ENCODE results near the gene C7orf25.

C7orf25 gene

GRCh38 chr7:42928754-42929153 is 16.9 kb upstream of the C7orf25 start:
- Histone ChIP-seq H3K79me2 (ENCODE audit: insufficient read depth, low read depth) (peaks cover 90% of the 10 kb centered on the region), H3K27me3 (ENCODE audit: insufficient read depth, low read depth) (no peaks in the 10 kb centered on the region), H4K20me1 (ENCODE audit: insufficient read depth) (peaks cover 27% of the 10 kb centered on the region), H3K9ac (no peak overlapping the region), H3K27ac (no peak overlapping the region), H3K4me2 (peak overlapping the region; percentile 65; the same call in 1 of the 2 replicates), H3K36me3 (ENCODE audit: insufficient read depth) (peaks cover 8% of the 10 kb centered on the region; the same call in 1 of the 2 replicates), H3K4me1 (ENCODE audit: low read depth, poor library complexity, severe bottlenecking) (peaks cover 72% of the 10 kb centered on the region), H2AFZ (ENCODE audit: low read depth) (no peak overlapping the region), H3K4me3 (IDR thresholded peaks at IDR 0.05; ENCODE audit: insufficient read depth, low read depth, low read length) (no peak overlapping the region)
- TF ChIP-seq, protein P1, sequence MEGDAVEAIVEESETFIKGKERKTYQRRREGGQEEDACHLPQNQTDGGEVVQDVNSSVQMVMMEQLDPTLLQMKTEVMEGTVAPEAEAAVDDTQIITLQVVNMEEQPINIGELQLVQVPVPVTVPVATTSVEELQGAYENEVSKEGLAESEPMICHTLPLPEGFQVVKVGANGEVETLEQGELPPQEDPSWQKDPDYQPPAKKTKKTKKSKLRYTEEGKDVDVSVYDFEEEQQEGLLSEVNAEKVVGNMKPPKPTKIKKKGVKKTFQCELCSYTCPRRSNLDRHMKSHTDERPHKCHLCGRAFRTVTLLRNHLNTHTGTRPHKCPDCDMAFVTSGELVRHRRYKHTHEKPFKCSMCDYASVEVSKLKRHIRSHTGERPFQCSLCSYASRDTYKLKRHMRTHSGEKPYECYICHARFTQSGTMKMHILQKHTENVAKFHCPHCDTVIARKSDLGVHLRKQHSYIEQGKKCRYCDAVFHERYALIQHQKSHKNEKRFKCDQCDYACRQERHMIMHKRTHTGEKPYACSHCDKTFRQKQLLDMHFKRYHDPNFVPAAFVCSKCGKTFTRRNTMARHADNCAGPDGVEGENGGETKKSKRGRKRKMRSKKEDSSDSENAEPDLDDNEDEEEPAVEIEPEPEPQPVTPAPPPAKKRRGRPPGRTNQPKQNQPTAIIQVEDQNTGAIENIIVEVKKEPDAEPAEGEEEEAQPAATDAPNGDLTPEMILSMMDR (conservative IDR thresholded peaks at IDR 0.05; ENCODE audit: low read depth, low read length) = no peak

GRCh38 chr7:42926204-42926603 is 14.3 kb upstream of the C7orf25 start:
- Histone ChIP-seq H3K4me1 (ENCODE audit: low read depth, poor library complexity, severe bottlenecking) (peaks cover 83% of the 10 kb centered on the region), H3K36me3 (ENCODE audit: insufficient read depth) (peaks cover 31% of the 10 kb centered on the region; the same call in 1 of the 2 replicates), H2AFZ (ENCODE audit: low read depth) (no peak overlapping the region), H3K27me3 (ENCODE audit: insufficient read depth, low read depth) (no peaks in the 10 kb centered on the region), H3K79me2 (ENCODE audit: insufficient read depth, low read depth) (peaks cover 66% of the 10 kb centered on the region), H4K20me1 (ENCODE audit: insufficient read depth) (peaks cover 27% of the 10 kb centered on the region), H3K9ac (no peak overlapping the region), H3K4me2 (no peak overlapping the region), H3K27ac (no peak overlapping the region), H3K4me3 (IDR thresholded peaks at IDR 0.05; ENCODE audit: insufficient read depth, low read depth, low read length) (no peak overlapping the region)
- TF ChIP-seq, protein P1 (conservative IDR thresholded peaks at IDR 0.05; ENCODE audit: low read depth, low read length) = no peak

DNA sequence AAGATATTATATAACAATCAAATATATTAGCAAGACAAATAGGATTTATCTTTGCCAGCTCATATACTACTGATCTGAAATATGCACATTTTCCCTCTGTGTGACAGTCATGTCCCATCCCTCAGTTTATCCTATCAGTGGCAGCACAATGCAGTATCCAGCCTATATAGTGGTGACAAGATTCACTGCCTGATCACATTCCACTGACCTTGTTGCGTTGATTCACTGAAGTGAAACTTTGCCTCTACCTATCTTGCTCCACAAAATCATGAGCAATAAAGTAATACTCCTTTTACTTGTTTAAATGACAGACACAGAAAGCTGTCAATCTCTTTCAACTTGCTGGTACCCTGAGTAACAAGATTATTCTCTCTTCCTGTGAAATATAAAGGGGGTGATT is 13.8 kb upstream of the C7orf25 start:
- H4K20me1 ChIP-seq (ENCODE audit: insufficient read depth) = peaks cover 23% of the 10 kb centered on the region
- no peak overlapping the region for H3K4me3 ChIP-seq (IDR thresholded peaks at IDR 0.05; ENCODE audit: insufficient read depth, low read depth, low read length)
- H3K36me3 ChIP-seq (ENCODE audit: insufficient read depth) = peaks cover 32% of the 10 kb centered on the region; the same call in 1 of the 2 replicates
- no peak overlapping the region for H3K9ac ChIP-seq
- no peak overlapping the region for H3K4me2 ChIP-seq
- H3K27ac ChIP-seq = no peak overlapping the region
- TF ChIP-seq, protein P1 (conservative IDR thresholded peaks at IDR 0.05; ENCODE audit: low read depth, low read length) = no peak
- no peak overlapping the region for H2AFZ ChIP-seq (ENCODE audit: low read depth)
- peaks cover 60% of the 10 kb centered on the region for H3K79me2 ChIP-seq (ENCODE audit: insufficient read depth, low read depth)
- peaks cover 82% of the 10 kb centered on the region for H3K4me1 ChIP-seq (ENCODE audit: low read depth, poor library complexity, severe bottlenecking)
- no peaks in the 10 kb centered on the region for H3K27me3 ChIP-seq (ENCODE audit: insufficient read depth, low read depth)

DNA sequence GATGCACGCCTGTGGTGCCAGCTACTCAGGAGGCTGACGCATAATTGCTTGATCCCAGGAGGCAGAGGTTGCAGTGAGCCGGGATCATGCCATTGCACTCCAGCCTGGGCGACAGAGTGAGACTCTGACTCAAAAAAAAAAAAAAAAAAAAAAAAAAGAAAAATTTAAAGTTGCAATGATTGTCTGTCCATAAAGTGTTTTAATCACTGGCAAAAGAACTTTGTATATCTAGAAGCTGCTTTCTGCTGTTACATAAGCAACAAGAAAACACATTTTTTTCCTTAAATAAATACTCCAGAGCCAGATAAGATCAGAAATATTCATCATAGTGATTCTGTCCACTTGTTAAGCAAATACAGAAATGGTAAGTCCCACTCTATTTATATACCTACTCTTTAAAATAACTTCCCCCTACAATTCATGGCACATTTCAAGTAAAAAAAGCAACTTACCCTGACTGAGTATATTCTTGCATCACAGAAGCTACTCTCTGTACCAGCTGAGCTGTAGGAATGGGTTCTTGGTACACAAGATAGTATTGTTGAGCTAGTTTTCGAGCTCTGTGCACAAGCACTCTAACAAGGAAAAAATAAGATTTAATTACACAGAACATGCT is 12.5 kb upstream of the C7orf25 start:
- H3K79me2 ChIP-seq (ENCODE audit: insufficient read depth, low read depth) = peaks cover 47% of the 10 kb centered on the region
- peaks cover 32% of the 10 kb centered on the region; the same call in 1 of the 2 replicates for H3K36me3 ChIP-seq (ENCODE audit: insufficient read depth)
- H3K4me3 ChIP-seq (IDR thresholded peaks at IDR 0.05; ENCODE audit: insufficient read depth, low read depth, low read length) = no peak overlapping the region
- no peaks in the 10 kb centered on the region for H3K27me3 ChIP-seq (ENCODE audit: insufficient read depth, low read depth)
- peaks cover 12% of the 10 kb centered on the region for H4K20me1 ChIP-seq (ENCODE audit: insufficient read depth)
- H2AFZ ChIP-seq (ENCODE audit: low read depth) = no peak overlapping the region
- H3K27ac ChIP-seq = no peak overlapping the region
- H3K4me1 ChIP-seq (ENCODE audit: low read depth, poor library complexity, severe bottlenecking) = peaks cover 69% of the 10 kb centered on the region
- H3K4me2 ChIP-seq = 0 out of 2 replicates have a peak overlapping the region, but pooled peaks have one; percentile 22
- no peak overlapping the region for H3K9ac ChIP-seq
- TF ChIP-seq, protein P1 (conservative IDR thresholded peaks at IDR 0.05; ENCODE audit: low read depth, low read length) = no peak
